ENCODE data around the gene P2RX5. TPM values are rescaled to one million over a fixed set of nuclear protein-coding genes. Genes with fewer than 3 reads are reported as not detected.

P2RX5 gene
- total and polyA plus RNA-seq, 10 of the 15 experiments (the other 5 are each of a cell fraction or from before 2014, with no cell fraction given), result 6.9 to 28.8 (median 19.5) TPM

- DNase-seq (ENCODE audit: low read depth, low spot score), result no peak
- H2AFZ ChIP-seq (ENCODE audit: control insufficient read depth, low read depth, low read length), result peak overlapping the region; percentile 87
- CTCF ChIA-PET, result interaction anchor here (1.0 to 2.8 kb wide), 5 partner anchors 8 to 350 kb away, joined by 3 to 13 read pairs (median 6); no protein-coding TSS in a partner anchor
- TF ChIP-seq CHD2 (IDR thresholded peaks at IDR 0.05; ENCODE audit: borderline replicate concordance, low read depth, low read length) (no peak), CBFB (IDR thresholded peaks at IDR 0.05; ENCODE audit: low read depth) (no peak), BCLAF1 (IDR thresholded peaks at IDR 0.05) (no peak), IRF3 (IDR thresholded peaks at IDR 0.05) (no peak)
- TF ChIP-seq, protein P1, sequence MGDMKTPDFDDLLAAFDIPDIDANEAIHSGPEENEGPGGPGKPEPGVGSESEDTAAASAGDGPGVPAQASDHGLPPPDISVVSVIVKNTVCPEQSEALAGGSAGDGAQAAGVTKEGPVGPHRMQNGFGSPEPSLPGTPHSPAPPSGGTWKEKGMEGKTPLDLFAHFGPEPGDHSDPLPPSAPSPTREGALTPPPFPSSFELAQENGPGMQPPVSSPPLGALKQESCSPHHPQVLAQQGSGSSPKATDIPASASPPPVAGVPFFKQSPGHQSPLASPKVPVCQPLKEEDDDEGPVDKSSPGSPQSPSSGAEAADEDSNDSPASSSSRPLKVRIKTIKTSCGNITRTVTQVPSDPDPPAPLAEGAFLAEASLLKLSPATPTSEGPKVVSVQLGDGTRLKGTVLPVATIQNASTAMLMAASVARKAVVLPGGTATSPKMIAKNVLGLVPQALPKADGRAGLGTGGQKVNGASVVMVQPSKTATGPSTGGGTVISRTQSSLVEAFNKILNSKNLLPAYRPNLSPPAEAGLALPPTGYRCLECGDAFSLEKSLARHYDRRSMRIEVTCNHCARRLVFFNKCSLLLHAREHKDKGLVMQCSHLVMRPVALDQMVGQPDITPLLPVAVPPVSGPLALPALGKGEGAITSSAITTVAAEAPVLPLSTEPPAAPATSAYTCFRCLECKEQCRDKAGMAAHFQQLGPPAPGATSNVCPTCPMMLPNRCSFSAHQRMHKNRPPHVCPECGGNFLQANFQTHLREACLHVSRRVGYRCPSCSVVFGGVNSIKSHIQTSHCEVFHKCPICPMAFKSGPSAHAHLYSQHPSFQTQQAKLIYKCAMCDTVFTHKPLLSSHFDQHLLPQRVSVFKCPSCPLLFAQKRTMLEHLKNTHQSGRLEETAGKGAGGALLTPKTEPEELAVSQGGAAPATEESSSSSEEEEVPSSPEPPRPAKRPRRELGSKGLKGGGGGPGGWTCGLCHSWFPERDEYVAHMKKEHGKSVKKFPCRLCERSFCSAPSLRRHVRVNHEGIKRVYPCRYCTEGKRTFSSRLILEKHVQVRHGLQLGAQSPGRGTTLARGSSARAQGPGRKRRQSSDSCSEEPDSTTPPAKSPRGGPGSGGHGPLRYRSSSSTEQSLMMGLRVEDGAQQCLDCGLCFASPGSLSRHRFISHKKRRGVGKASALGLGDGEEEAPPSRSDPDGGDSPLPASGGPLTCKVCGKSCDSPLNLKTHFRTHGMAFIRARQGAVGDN (IDR thresholded peaks at IDR 0.05), result no peak
- no peak for FAIRE-seq
- peak overlapping the region; percentile 93 for H3K4me3 ChIP-seq
- H4K20me1 ChIP-seq (ENCODE audit: control insufficient read depth, insufficient read depth), result no peaks in the 10 kb centered on the region
- 18% methylated on average over 27 of the region's 27 CpGs for WGBS (ENCODE audit: insufficient coverage, insufficient replicate concordance, low lambda C conversion rate, missing lambda C conversion rate)
- no TSS peak for BruUV-seq (replicated peaks)
- H3K4me2 ChIP-seq (ENCODE audit: control insufficient read depth, insufficient read depth), result peak overlapping the region; percentile 48
- H3K4me1 ChIP-seq (ENCODE audit: control insufficient read depth, insufficient read depth, low read length), result peaks cover 17% of the 10 kb centered on the region
- peak overlapping the region; percentile 93 for H3K9ac ChIP-seq (ENCODE audit: control insufficient read depth, insufficient read depth, low read length)
- SMC1A ChIA-PET (ENCODE audit: uncharacterized antibody, unreplicated experiment), result interaction anchor here (3.0 kb wide), 2 partner anchors 13 kb away, joined by 15 to 33 read pairs; no protein-coding TSS in a partner anchor
- RAD21 ChIA-PET (ENCODE audit: unreplicated experiment), result interaction anchor here (0.6 to 2.1 kb wide), 7 partner anchors 11 to 88 kb away, joined by 3 to 8 read pairs (median 5); partner anchors contain the start of gene SHPK
- ATAC-seq, result no peak
- H3K36me3 ChIP-seq (ENCODE audit: control insufficient read depth in 2 of 2, insufficient read depth in 2 of 2, low read length in 1 of 2), result peaks cover 1 to 6% of the 10 kb centered on the region in 2 experiments; a peak in 1 of 4 replicates
- H3K27ac ChIP-seq (ENCODE audit: control insufficient read depth, insufficient read depth), result peak overlapping the region; percentile 87
- H3K27me3 ChIP-seq (replicated peaks in 1 of 2; ENCODE audit: control insufficient read depth in 2 of 2, insufficient read depth in 2 of 2, low read length in 1 of 2), result no peaks in the 10 kb centered on the region
- in situ Hi-C loops (cut with MboI), result loop anchor here (25.0 kb wide), 1 partner anchor 1488 kb away; no protein-coding TSS in a partner anchor
- peaks cover 51% of the 10 kb centered on the region for H3K79me2 ChIP-seq (ENCODE audit: control insufficient read depth, insufficient read depth, low read length)
- no peaks in the 10 kb centered on the region for H3K9me3 ChIP-seq (replicated peaks; ENCODE audit: control insufficient read depth, insufficient read depth, low read length)
- POLR2A ChIA-PET, result interaction anchor here (1.0 to 1.1 kb wide), 2 partner anchors 31 to 88 kb away, joined by 3 read pairs; partner anchors contain the start of genes CTNS and SHPK
- intact Hi-C loops (cut with micrococcal nuclease; ENCODE audit: unreplicated experiment), result loop anchor here (5.0 kb wide), 1 partner anchor 32 kb away; no protein-coding TSS in a partner anchor
These were observed 28.6 kb upstream of the P2RX5 start for GRCh38 chr17:3724378-3725077.
